Endothelial cell of umbilical vein (primary cell): Measurements from ENCODE around the gene P2RY2. TPM values are rescaled to one million over a fixed set of nuclear protein-coding genes. Genes with fewer than 3 reads are reported as not detected.
A peak's percentile ranks its signal among the peaks of the same experiment; 100 is the strongest.

Source experiments
- BruUV-seq: library from RNA; stranded (reverse); fragments of 400-500 nt; replicated peaks from 2 replicates; lab custom pipeline; 2021; lab: Mats Ljungman, UMichigan
- CTCF ChIA-PET: fragments of 300-600, 350-600 bp; sonication (Branson Sonifier 250); formaldehyde crosslinking; loops from one replicate; lab custom pipeline; 2021; ENCODE audit warnings: antibody characterized with exemption, inconsistent platforms; lab: Charles Lee
- POLR2A ChIA-PET: fragments of 300-600, 350-600 bp; sonication (Branson Sonifier 250); formaldehyde crosslinking; loops from one replicate; lab custom pipeline; 2021; ENCODE audit warnings: antibody characterized with exemption, inconsistent platforms; lab: Charles Lee
- DNase-seq: peaks from one replicate; pipeline ENCODE4 v3.0.0-alpha.2; 2011; ENCODE audit warnings: low read depth, low spot score
- FAIRE-seq: peaks from 2 replicates; lab custom pipeline; 2011; peaks lifted over from hg19 to GRCh38; lab: Jason Lieb, UNC
- H2AFZ ChIP-seq: 2 replicates; pipeline ENCODE4 v1.6.0; 2012; ENCODE audit warnings: low read depth, low read length, control low read depth, inconsistent platforms
- H3K27ac ChIP-seq: 2 replicates; pipeline ENCODE4 v1.5.1; 2011; ENCODE audit warnings: low read depth, mild to moderate bottlenecking, control low read depth, low read length, moderate library complexity; ENCODE audit not compliant: insufficient read depth
- H3K27me3 ChIP-seq, 2 experiments: 2 replicates each; pipeline versions ENCODE4 v1.6.0 to v1.6.1; 2011; ENCODE audit warnings: low read length in 2 of 2, mixed read lengths in 1 of 2; ENCODE audit not compliant: control insufficient read depth in 2 of 2, insufficient read depth in 2 of 2
- H3K36me3 ChIP-seq, 2 experiments: 2 replicates in 1 of 2; 3 replicates in 1 of 2; pipeline ENCODE4 v1.5.1; 2011; ENCODE audit warnings: low read length in 2 of 2, mild to moderate bottlenecking in 1 of 2, moderate library complexity in 1 of 2; ENCODE audit not compliant: control insufficient read depth in 2 of 2, insufficient read depth in 2 of 2; ENCODE audit errors: extremely low read depth in 1 of 2
- H3K4me1 ChIP-seq: 3 replicates; pipeline ENCODE4 v1.5.1; 2011; ENCODE audit warnings: mild to moderate bottlenecking, low read length; ENCODE audit not compliant: control insufficient read depth, insufficient read depth; ENCODE audit errors: extremely low read depth
- H3K4me2 ChIP-seq: 2 replicates; pipeline ENCODE4 v1.6.1; 2011; ENCODE audit warnings: low read length, control low read depth, mixed read lengths; ENCODE audit not compliant: insufficient read depth
- H3K4me3 ChIP-seq, 3 experiments: fragments of 200-600 bp in 1 of 3; sonication (generic), shearing (Covaris generic) in 1 of 3; replicated peaks in 1 of 3; 2 replicates each; pipeline ENCODE4 v1.5.1; 2011 to 2016; ENCODE audit warnings: control low read depth in 3 of 3, low read length in 3 of 3, mild to moderate bottlenecking in 2 of 3, inconsistent platforms in 1 of 3, low read depth in 1 of 3, moderate library complexity in 1 of 3; ENCODE audit not compliant: insufficient read depth in 1 of 3
- H3K79me2 ChIP-seq: 2 replicates; pipeline ENCODE4 v1.6.0; 2012; ENCODE audit warnings: low read length, inconsistent platforms; ENCODE audit not compliant: control insufficient read depth, insufficient read depth
- H3K9ac ChIP-seq: replicated peaks from 2 replicates; pipeline ENCODE3; 2011; ENCODE audit warnings: low read length, control low read depth; ENCODE audit not compliant: insufficient read depth; ENCODE audit errors: extremely low read depth
- H3K9me1 ChIP-seq: replicated peaks from 3 replicates; pipeline ENCODE4 v1.6.0; 2011; ENCODE audit warnings: mild to moderate bottlenecking, low read length; ENCODE audit not compliant: control insufficient read depth, insufficient read depth; ENCODE audit errors: extremely low read depth
- H3K9me3 ChIP-seq: replicated peaks from 2 replicates; pipeline ENCODE4 v1.5.1; 2012; ENCODE audit warnings: low read length, inconsistent platforms; ENCODE audit not compliant: control insufficient read depth, insufficient read depth
- H4K20me1 ChIP-seq: replicated peaks from 2 replicates; pipeline ENCODE3; 2011; ENCODE audit warnings: mild to moderate bottlenecking, low read length; ENCODE audit not compliant: control insufficient read depth, insufficient read depth; ENCODE audit errors: extremely low read depth
- EZH2 ChIP-seq: IDR thresholded peaks from 2 replicates; pipeline ENCODE4 v1.6.1; 2012; ENCODE audit warnings: borderline replicate concordance, low read depth, mild to moderate bottlenecking, moderate library complexity, low read length, inconsistent platforms; ENCODE audit not compliant: severe bottlenecking
- FOS ChIP-seq: IDR thresholded peaks from 2 replicates; pipeline ENCODE4 v1.6.1; 2011; ENCODE audit warnings: mild to moderate bottlenecking, low read length, moderate library complexity, borderline replicate concordance; ENCODE audit not compliant: insufficient read depth
- GATA2 ChIP-seq: IDR thresholded peaks from 2 replicates; pipeline ENCODE4 v1.7.0; 2011; ENCODE audit warnings: low read depth, mild to moderate bottlenecking, moderate library complexity, mixed read lengths, low read length; ENCODE audit not compliant: insufficient read length, insufficient read depth
- JUN ChIP-seq: IDR thresholded peaks from 2 replicates; pipeline ENCODE4 v1.6.1; 2011; ENCODE audit warnings: borderline replicate concordance, low read depth; ENCODE audit not compliant: insufficient read length, insufficient read depth
- MYC ChIP-seq: IDR thresholded peaks from one replicate; pipeline ENCODE4 v1.6.1; 2011; ENCODE audit warnings: mild to moderate bottlenecking, low read depth, low read length
- POLR2A ChIP-seq: IDR thresholded peaks from 2 replicates; pipeline ENCODE4 v1.6.1; 2012; ENCODE audit warnings: low read depth, mild to moderate bottlenecking, control low read depth, low read length
- POLR2AphosphoS5 ChIP-seq: IDR thresholded peaks from 2 replicates; pipeline ENCODE4 v1.6.1; 2012; ENCODE audit warnings: low read depth, mild to moderate bottlenecking, control low read depth, low read length, moderate library complexity; ENCODE audit not compliant: insufficient read depth
- dilution Hi-C: fragments of 300-500 bp; cut with MboI; formaldehyde crosslinking; loops from one replicate; pipeline ENCODE4 v1.15.0; 2019; ENCODE audit warnings: low sequenced_read_pairs; ENCODE audit not compliant: extremely low pct_ligation_motif_present
- intact Hi-C: fragments of 100-400 bp; cut with micrococcal nuclease; formaldehyde crosslinking; loops from one replicate; pipeline ENCODE4 v1.10.0; 2022
- polyA plus RNA-seq, 4 experiments: library from polyadenylated mRNA; depleted of rRNA in 3 of 4; stranded (reverse) in 3 of 4; unstranded in 1 of 4; fragments of >200 nt; gene quantifications; 2 replicates each; pipeline versions ENCODE4 v1.2.1 to v1.2.3, GENCODE V29; 2011 to 2012; ENCODE audit warnings: missing spikeins in 1 of 4
- total RNA-seq: library from RNA; stranded (reverse); gene quantifications from 2 replicates; pipeline ENCODE4 v1.2.3, GENCODE V29; 2021
- TF ChIP-seq, protein P1 (sequence below): IDR thresholded peaks from 2 replicates; pipeline ENCODE4 v1.6.1; 2011; ENCODE audit not compliant: insufficient read depth, insufficient read length
- TF ChIP-seq, protein P2 (sequence below), 2 donors: IDR thresholded peaks; 1 replicate in 1 of 2; 2 replicates in 1 of 2; pipeline ENCODE4 v1.5.1; 2011; ENCODE audit warnings: low read length in 2 of 2, mild to moderate bottlenecking in 2 of 2, moderate library complexity in 2 of 2, control low read depth in 1 of 2, inconsistent platforms in 1 of 2, low read depth in 1 of 2; ENCODE audit not compliant: insufficient read depth in 1 of 2; ENCODE audit errors: extremely low read depth in 1 of 2

The P2RY2 gene
- total and polyA plus RNA-seq, 2 donors (not counting 3 experiments of a cell fraction or from before 2014, with no cell fraction given): 4.8 to 5.6 TPM

DNA sequence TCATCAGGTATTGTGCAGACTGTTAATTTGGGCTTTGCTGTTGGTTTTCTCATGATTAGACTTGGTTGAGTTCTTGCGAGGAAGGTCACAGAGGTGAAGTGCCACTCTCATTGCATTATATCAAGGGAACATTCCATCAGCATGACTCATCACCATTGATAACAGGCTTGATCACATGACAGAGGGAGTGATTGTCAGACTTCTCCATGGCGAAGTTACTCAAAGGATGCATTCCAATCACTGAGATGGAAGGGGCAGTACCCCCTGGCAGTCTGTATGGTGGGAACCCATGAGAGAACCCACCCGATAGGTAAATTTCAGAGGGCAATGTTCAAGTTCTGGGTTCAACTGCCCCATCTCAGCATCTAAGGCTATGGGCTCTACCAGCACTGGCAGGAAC, 19.4 kb upstream of the P2RY2 start:
- TF ChIP-seq EZH2 (no peak), JUN (peak; percentile 100), POLR2AphosphoS5 (peak; percentile 48), GATA2 (peak; percentile 78), POLR2A (no peak), FOS (peak; percentile 95), MYC (no peak)
- TF ChIP-seq, protein P1, sequence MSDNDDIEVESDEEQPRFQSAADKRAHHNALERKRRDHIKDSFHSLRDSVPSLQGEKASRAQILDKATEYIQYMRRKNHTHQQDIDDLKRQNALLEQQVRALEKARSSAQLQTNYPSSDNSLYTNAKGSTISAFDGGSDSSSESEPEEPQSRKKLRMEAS: peak; percentile 49
- TF ChIP-seq, protein P2, sequence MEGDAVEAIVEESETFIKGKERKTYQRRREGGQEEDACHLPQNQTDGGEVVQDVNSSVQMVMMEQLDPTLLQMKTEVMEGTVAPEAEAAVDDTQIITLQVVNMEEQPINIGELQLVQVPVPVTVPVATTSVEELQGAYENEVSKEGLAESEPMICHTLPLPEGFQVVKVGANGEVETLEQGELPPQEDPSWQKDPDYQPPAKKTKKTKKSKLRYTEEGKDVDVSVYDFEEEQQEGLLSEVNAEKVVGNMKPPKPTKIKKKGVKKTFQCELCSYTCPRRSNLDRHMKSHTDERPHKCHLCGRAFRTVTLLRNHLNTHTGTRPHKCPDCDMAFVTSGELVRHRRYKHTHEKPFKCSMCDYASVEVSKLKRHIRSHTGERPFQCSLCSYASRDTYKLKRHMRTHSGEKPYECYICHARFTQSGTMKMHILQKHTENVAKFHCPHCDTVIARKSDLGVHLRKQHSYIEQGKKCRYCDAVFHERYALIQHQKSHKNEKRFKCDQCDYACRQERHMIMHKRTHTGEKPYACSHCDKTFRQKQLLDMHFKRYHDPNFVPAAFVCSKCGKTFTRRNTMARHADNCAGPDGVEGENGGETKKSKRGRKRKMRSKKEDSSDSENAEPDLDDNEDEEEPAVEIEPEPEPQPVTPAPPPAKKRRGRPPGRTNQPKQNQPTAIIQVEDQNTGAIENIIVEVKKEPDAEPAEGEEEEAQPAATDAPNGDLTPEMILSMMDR (IDR thresholded peaks at IDR 0.05; ENCODE audit: extremely low read depth in 1 of 2, insufficient read depth in 1 of 2, low read depth in 1 of 2, low read length in 2 of 2): no peak
- dilution Hi-C loops (no loop called here), intact Hi-C loops (loop anchor here (1.0 kb wide), 1 partner anchor 13 kb away; no protein-coding TSS in a partner anchor)
- BruUV-seq: no TSS peak
- Histone ChIP-seq H3K9me3 (no peaks in the 10 kb centered on the region), H3K79me2 (no peaks in the 10 kb centered on the region), H3K9me1 (no peaks in the 10 kb centered on the region), H2AFZ (peak overlapping the region; percentile 30), H3K27ac (peak overlapping the region; percentile 52), H3K4me2 (peak overlapping the region; percentile 40), H4K20me1 (no peaks in the 10 kb centered on the region), H3K9ac (no peak overlapping the region), H3K4me3 (no peak overlapping the region), H3K4me1 (peaks cover 13% of the 10 kb centered on the region), H3K27me3 (no peaks in the 10 kb centered on the region), H3K36me3 (no peaks in the 10 kb centered on the region)
- ChIA-PET CTCF (no interaction called here), POLR2A (no interaction called here)
- peak; percentile 81 for DNase-seq
- peak; percentile 98 for FAIRE-seq
